GM23338 (cell line): ENCODE measurements around the gene DLX2. TPM values are rescaled to one million over a fixed set of nuclear protein-coding genes. Genes with fewer than 3 reads are reported as not detected.

Experiments used
- ATAC-seq: fragments of 200-7000 bp; cut with Tn5 transposase; 3 replicates; pipeline ENCODE4 v1.9.1; 2020
- DNase-seq: peaks from one replicate; pipeline ENCODE4 v3.0.0-alpha.2; 2015; ENCODE audit warnings: low spot score
- H2AFZ ChIP-seq: fragments of 200-600 bp; sonication (generic); 2 replicates; pipeline ENCODE4 v1.8.0; 2016; ENCODE audit warnings: antibody characterized with exemption, mild to moderate bottlenecking, moderate library complexity
- H3F3A ChIP-seq: fragments of 200-600 bp; sonication (generic); replicated peaks from 2 replicates; pipeline ENCODE4 v1.8.0; 2017; ENCODE audit warnings: antibody characterized with exemption, mixed run types, low read depth
- H3K27ac ChIP-seq: fragments of 200-600 bp; sonication (generic); 2 replicates; pipeline ENCODE4 v1.6.1; 2016; ENCODE audit warnings: low read depth
- H3K27me3 ChIP-seq: fragments of 200-600 bp; sonication (generic); 2 replicates; pipeline ENCODE4 v1.8.0; 2016; ENCODE audit warnings: mild to moderate bottlenecking, mixed run types, moderate library complexity; ENCODE audit not compliant: insufficient read depth
- H3K36me3 ChIP-seq: fragments of 200-600 bp; sonication (generic); 2 replicates; pipeline ENCODE4 v1.8.0; 2016; ENCODE audit warnings: mild to moderate bottlenecking; ENCODE audit not compliant: insufficient read depth
- H3K4me1 ChIP-seq: fragments of 200-600 bp; sonication (generic); 2 replicates; pipeline ENCODE4 v1.8.0; 2016; ENCODE audit warnings: mild to moderate bottlenecking, moderate library complexity; ENCODE audit not compliant: insufficient read depth
- H3K4me2 ChIP-seq: fragments of 200-600 bp; sonication (generic); 2 replicates; pipeline ENCODE4 v1.7.1; 2017; ENCODE audit warnings: mixed run types
- H3K4me3 ChIP-seq: fragments of 200-600 bp; sonication (generic); 2 replicates; pipeline ENCODE4 v1.6.1; 2016; ENCODE audit warnings: mixed run types
- H3K79me2 ChIP-seq: fragments of 200-600 bp; sonication (generic); replicated peaks from 2 replicates; pipeline ENCODE4 v1.8.0; 2017; ENCODE audit warnings: mild to moderate bottlenecking; ENCODE audit not compliant: insufficient read depth
- H3K9me2 ChIP-seq: fragments of 200-600 bp; sonication (generic); 2 replicates; pipeline ENCODE4 v1.8.0; 2017; ENCODE audit not compliant: insufficient read depth
- H4K20me1 ChIP-seq: fragments of 200-600 bp; sonication (generic); replicated peaks from 2 replicates; pipeline ENCODE4 v1.8.0; 2017; ENCODE audit warnings: mild to moderate bottlenecking; ENCODE audit not compliant: insufficient read depth
- H3K27ac Mint-ChIP-seq: 2 replicates; pipeline ENCODE4 v1.8.0; 2020; ENCODE audit warnings: inconsistent platforms, mild to moderate bottlenecking, moderate library complexity, mixed read lengths
- H3K27me3 Mint-ChIP-seq: 3 replicates; pipeline ENCODE4 v1.8.0; 2022; ENCODE audit warnings: low read depth, mild to moderate bottlenecking, moderate library complexity, mixed read lengths, inconsistent platforms; ENCODE audit not compliant: insufficient read depth, poor library complexity
- H3K36me3 Mint-ChIP-seq: 3 replicates; pipeline ENCODE4 v1.8.0; 2021; ENCODE audit warnings: low read depth, mild to moderate bottlenecking, inconsistent platforms, moderate library complexity, mixed read lengths
- H3K4me1 Mint-ChIP-seq: 3 replicates; pipeline ENCODE4 v1.8.0; 2020; ENCODE audit warnings: mild to moderate bottlenecking, inconsistent platforms, mixed read lengths
- H3K4me3 Mint-ChIP-seq: 3 replicates; pipeline ENCODE4 v1.8.0; 2021; ENCODE audit warnings: moderate library complexity, mild to moderate bottlenecking, inconsistent platforms, mixed read lengths
- H3K9me3 Mint-ChIP-seq: 3 replicates; pipeline ENCODE4 v1.8.0; 2020; ENCODE audit warnings: moderate library complexity, mild to moderate bottlenecking, inconsistent platforms, mixed read lengths
- EZH2 ChIP-seq: fragments of 200-600 bp; sonication (generic); IDR thresholded peaks from one replicate; pipeline ENCODE4 v1.8.0; 2017; ENCODE audit warnings: antibody characterized with exemption, mild to moderate bottlenecking, low read depth; ENCODE audit not compliant: unreplicated experiment
- EZH2phosphoT487 ChIP-seq: fragments of 200-600 bp; sonication (generic); IDR thresholded peaks from one replicate; pipeline ENCODE4 v1.8.1; 2018; ENCODE audit warnings: antibody characterized with exemption; ENCODE audit not compliant: unreplicated experiment
- JUNB ChIP-seq: IDR thresholded peaks from one replicate; pipeline ENCODE4 v1.6.1; 2016; ENCODE audit warnings: antibody characterized with exemption; ENCODE audit not compliant: unreplicated experiment
- NANOG ChIP-seq: IDR thresholded peaks from 2 replicates; pipeline ENCODE4 v1.6.1; 2016; ENCODE audit warnings: antibody characterized with exemption, borderline replicate concordance
- REST ChIP-seq: IDR thresholded peaks from one replicate; pipeline ENCODE4 v1.6.1; 2018; ENCODE audit warnings: antibody characterized with exemption; ENCODE audit not compliant: unreplicated experiment
- STAT1 ChIP-seq: IDR thresholded peaks from one replicate; pipeline ENCODE4 v1.6.1; 2016; ENCODE audit warnings: antibody characterized with exemption; ENCODE audit not compliant: unreplicated experiment
- polyA plus RNA-seq: library from polyadenylated mRNA; unstranded; fragments of >200 nt; fragmentation: Nextera tagmentation; extraction: Ambion mirVana; gene quantifications from 2 replicates; pipeline ENCODE4 v1.2.1, GENCODE V29; 2016
- total RNA-seq: library from RNA; depleted of rRNA; stranded (reverse); fragments of >200 nt; shearing (Covaris generic); gene quantifications from 2 replicates; pipeline ENCODE4 v1.2.3, GENCODE V29; 2014

The DLX2 gene
- total and polyA plus RNA-seq, 2 experiments from 2014 or later, result 0.08 to 0.24 TPM

GRCh38 chr2:172099472-172100079, 3.1 kb downstream of the DLX2 start:
- H3K36me3 ChIP-seq, result no peaks in the 10 kb centered on the region
- Mint-ChIP-seq H3K4me3 (peak overlapping the region; percentile 48; the same call in 2 of the 3 replicates), H3K27me3 (peaks cover 99% of the 10 kb centered on the region), H3K9me3 (no peaks in the 10 kb centered on the region), H3K36me3 (no peaks in the 10 kb centered on the region), H3K4me1 (peaks cover 42% of the 10 kb centered on the region), H3K27ac (no peak overlapping the region)
- peak overlapping the region; percentile 62 for H3K4me3 ChIP-seq
- DNase-seq, result no peak
- H3K79me2 ChIP-seq, result no peaks in the 10 kb centered on the region
- H3K4me1 ChIP-seq, result peaks cover 67% of the 10 kb centered on the region
- peaks cover 44% of the 10 kb centered on the region for H3F3A ChIP-seq
- no peak overlapping the region for H2AFZ ChIP-seq
- H4K20me1 ChIP-seq, result peaks cover 8% of the 10 kb centered on the region; the same call in 1 of the 2 replicates
- peaks cover 98% of the 10 kb centered on the region for H3K27me3 ChIP-seq
- no peaks in the 10 kb centered on the region for H3K9me2 ChIP-seq
- TF ChIP-seq EZH2 (peak; percentile 84), JUNB (no peak)
- no peak overlapping the region for H3K27ac ChIP-seq
- no peak for ATAC-seq
- peak overlapping the region; percentile 93 for H3K4me2 ChIP-seq

GRCh38 chr2:172098650-172099471, 3.8 kb downstream of the DLX2 start:
- peaks cover 98% of the 10 kb centered on the region for H3K27me3 ChIP-seq
- H4K20me1 ChIP-seq, result peaks cover 10% of the 10 kb centered on the region; the same call in 1 of the 2 replicates
- no peaks in the 10 kb centered on the region for H3K36me3 ChIP-seq
- peak overlapping the region; percentile 93 for H3K4me2 ChIP-seq
- no peaks in the 10 kb centered on the region; the same call in 2 of the 3 replicates for H3K9me3 Mint-ChIP-seq
- peak overlapping the region; percentile 45; the same call in 1 of the 2 replicates for H3K4me3 ChIP-seq
- H3K4me3 Mint-ChIP-seq, result peak overlapping the region; percentile 42
- DNase-seq (peak; percentile 62), ATAC-seq (no peak)
- H3K27ac ChIP-seq, result no peak overlapping the region
- no peaks in the 10 kb centered on the region for H3K79me2 ChIP-seq
- peaks cover 46% of the 10 kb centered on the region for H3K4me1 Mint-ChIP-seq
- TF ChIP-seq EZH2phosphoT487 (peak; percentile 96), STAT1 (no peak), NANOG (no peak), EZH2 (peak; percentile 75)
- no peak overlapping the region for H2AFZ ChIP-seq
- H3K36me3 Mint-ChIP-seq, result peaks cover 1% of the 10 kb centered on the region; the same call in 1 of the 3 replicates
- H3K27me3 Mint-ChIP-seq, result peaks cover 99% of the 10 kb centered on the region
- no peak overlapping the region for H3K27ac Mint-ChIP-seq
- peaks cover 40% of the 10 kb centered on the region for H3F3A ChIP-seq
- H3K9me2 ChIP-seq, result no peaks in the 10 kb centered on the region
- peaks cover 65% of the 10 kb centered on the region for H3K4me1 ChIP-seq

- Mint-ChIP-seq H3K27me3 (peaks cover 99% of the 10 kb centered on the region), H3K4me1 (peaks cover 49% of the 10 kb centered on the region), H3K27ac (no peak overlapping the region), H3K4me3 (peak overlapping the region; percentile 42), H3K36me3 (peaks cover 3% of the 10 kb centered on the region; the same call in 1 of the 3 replicates), H3K9me3 (no peaks in the 10 kb centered on the region; the same call in 2 of the 3 replicates)
- H3F3A ChIP-seq, result peaks cover 40% of the 10 kb centered on the region
- TF ChIP-seq REST, result no peak
- TF ChIP-seq EZH2, result peak; percentile 56
- DNase-seq (peak; percentile 41), ATAC-seq (no peak)
- H3K9me2 ChIP-seq, result no peaks in the 10 kb centered on the region
- peaks cover 98% of the 10 kb centered on the region for H3K27me3 ChIP-seq
- 0 out of 2 replicates have a peak overlapping the region, but pooled peaks have one; percentile 93 for H3K4me2 ChIP-seq
- H3K27ac ChIP-seq, result no peak overlapping the region
- no peaks in the 10 kb centered on the region for H3K79me2 ChIP-seq
- no peak overlapping the region for H2AFZ ChIP-seq
- H3K36me3 ChIP-seq, result no peaks in the 10 kb centered on the region
- peaks cover 71% of the 10 kb centered on the region for H3K4me1 ChIP-seq
- peak overlapping the region; percentile 45; the same call in 1 of the 2 replicates for H3K4me3 ChIP-seq
- H4K20me1 ChIP-seq, result peaks cover 13% of the 10 kb centered on the region; the same call in 1 of the 2 replicates
These were observed 4.4 kb downstream of the DLX2 start for GRCh38 chr2:172098287-172098649.
